GM18951 (cell line): ENCODE measurements around the gene CLSTN1.

ENCODE experiments used
- POLR2A ChIP-seq: IDR thresholded peaks from 4 replicates; pipeline ENCODE4 v1.6.1; 2011; ENCODE audit warnings: mild to moderate bottlenecking; ENCODE audit not compliant: insufficient read length, insufficient read depth; ENCODE audit errors: extremely low read depth
- in situ Hi-C: fragments of 300-500 bp; cut with MboI; formaldehyde crosslinking; loops from one replicate; pipeline ENCODE4 v1.12.0; 2022; ENCODE audit warnings: low sequenced_read_pairs, mixed read lengths, inconsistent platforms; ENCODE audit not compliant: unreplicated experiment

The CLSTN1 gene

GRCh38 chr1:9823943-9824701 lies at the start of gene CLSTN1:
TSS of gene CLSTN1 (minus strand) at chr1:9823965. CDS start at chr1:9823733, 232 bp downstream.
- in situ Hi-C loops: no loop called here
- no peak for TF ChIP-seq POLR2A

- no peak for TF ChIP-seq POLR2A
Measured at GRCh38 chr1:9873385-9873784, 49.6 kb upstream of the CLSTN1 start.

GRCh38 chr1:9872430-9873165 lies 48.8 kb upstream of the CLSTN1 start:
- no peak for TF ChIP-seq POLR2A
- in situ Hi-C loops: loop anchor here (5.0 to 25.0 kb wide), 2 partner anchors 90 to 260 kb away; no protein-coding TSS in a partner anchor

More at GRCh38 chr1:9873385-9873784, 49.6 kb upstream of the CLSTN1 start:
- in situ Hi-C loops: loop anchor here (5.0 to 25.0 kb wide), 2 partner anchors 91 to 261 kb away; no protein-coding TSS in a partner anchor

- in situ Hi-C loops: loop anchor here (5.0 to 25.0 kb wide), 2 partner anchors 90 to 260 kb away; no protein-coding TSS in a partner anchor
- TF ChIP-seq POLR2A: no peak
Measured at GRCh38 chr1:9871707-9872425, 48.1 kb upstream of the CLSTN1 start.

- in situ Hi-C loops: loop anchor here (5.0 to 25.0 kb wide), 2 partner anchors 89 to 259 kb away; no protein-coding TSS in a partner anchor
- TF ChIP-seq POLR2A: no peak
Measured at GRCh38 chr1:9871021-9871420, 47.3 kb upstream of the CLSTN1 start.

- no peak for TF ChIP-seq POLR2A
- in situ Hi-C loops: loop anchor here (5.0 to 25.0 kb wide), 2 partner anchors 88 to 258 kb away; no protein-coding TSS in a partner anchor
Measured at GRCh38 chr1:9870572-9870971, 46.8 kb upstream of the CLSTN1 start.

- TF ChIP-seq POLR2A: no peak
- in situ Hi-C loops: loop anchor here (5.0 to 25.0 kb wide), 2 partner anchors 88 to 258 kb away; no protein-coding TSS in a partner anchor
Measured at GRCh38 chr1:9869831-9870251, 46.1 kb upstream of the CLSTN1 start.

GRCh38 chr1:9868244-9868590 lies 44.5 kb upstream of the CLSTN1 start:
- in situ Hi-C loops: loop anchor here (25.0 kb wide), 1 partner anchor 256 kb away; no protein-coding TSS in a partner anchor
- TF ChIP-seq POLR2A: no peak

GRCh38 chr1:9867408-9868243 lies 43.9 kb upstream of the CLSTN1 start:
- no peak for TF ChIP-seq POLR2A
- in situ Hi-C loops: loop anchor here (25.0 kb wide), 1 partner anchor 255 kb away; no protein-coding TSS in a partner anchor

- no peak for TF ChIP-seq POLR2A
- in situ Hi-C loops: loop anchor here (25.0 kb wide), 1 partner anchor 255 kb away; no protein-coding TSS in a partner anchor
Measured at GRCh38 chr1:9866836-9867235, 43.1 kb upstream of the CLSTN1 start.

GRCh38 chr1:9865724-9866123 lies 42.0 kb upstream of the CLSTN1 start:
- in situ Hi-C loops: loop anchor here (25.0 kb wide), 1 partner anchor 253 kb away; no protein-coding TSS in a partner anchor
- TF ChIP-seq POLR2A: no peak

- TF ChIP-seq POLR2A: no peak
- in situ Hi-C loops: loop anchor here (25.0 kb wide), 1 partner anchor 251 kb away; no protein-coding TSS in a partner anchor
Measured at GRCh38 chr1:9863371-9863770, 39.6 kb upstream of the CLSTN1 start.

- in situ Hi-C loops: loop anchor here (25.0 kb wide), 1 partner anchor 249 kb away; no protein-coding TSS in a partner anchor
Measured at GRCh38 chr1:9861360-9861759, 37.6 kb upstream of the CLSTN1 start.

More at GRCh38 chr1:9861360-9861759, 37.6 kb upstream of the CLSTN1 start:
- TF ChIP-seq POLR2A: no peak
